DND-41 (cell line): Measurements from ENCODE around the gene SPRYD3.

Experiments used
- ATAC-seq: fragments of 200-7000 bp; cut with Tn5 transposase; 3 replicates; pipeline ENCODE4 v1.9.1; 2021; ENCODE audit warnings: low read depth; ENCODE audit not compliant: insufficient read depth
- DNase-seq: peaks from one replicate; pipeline ENCODE4 v3.0.0-alpha.2; 2020
- H2AFZ ChIP-seq: 2 replicates; pipeline ENCODE4 v1.6.0; 2012; ENCODE audit warnings: low read depth, low read length
- H3K27ac ChIP-seq: 2 replicates; pipeline ENCODE4 v1.5.1; 2012; ENCODE audit warnings: low read length, inconsistent platforms
- H3K27me3 ChIP-seq: fragments of 200-600 bp; sonication (generic); 2 replicates; pipeline ENCODE4 v1.6.0; 2012; ENCODE audit warnings: low read length, mild to moderate bottlenecking, inconsistent platforms; ENCODE audit not compliant: insufficient read depth, poor library complexity
- H3K36me3 ChIP-seq: 2 replicates; pipeline ENCODE4 v1.5.1; 2012; ENCODE audit warnings: low read length, inconsistent platforms; ENCODE audit not compliant: insufficient read depth
- H3K4me1 ChIP-seq: 2 replicates; pipeline ENCODE4 v1.5.1; 2012; ENCODE audit warnings: mild to moderate bottlenecking, low read length; ENCODE audit not compliant: insufficient read depth
- H3K4me2 ChIP-seq: 2 replicates; pipeline ENCODE4 v1.6.0; 2012; ENCODE audit warnings: mild to moderate bottlenecking, moderate library complexity, low read length, inconsistent platforms; ENCODE audit not compliant: insufficient read depth
- H3K4me3 ChIP-seq, 2 experiments: fragments of 200-600 bp in 1 of 2; shearing (Covaris generic) in 1 of 2; 2 replicates each; pipeline ENCODE4 v1.5.1; 2012 to 2016; ENCODE audit warnings: inconsistent platforms in 2 of 2, low read length in 2 of 2, mild to moderate bottlenecking in 2 of 2, low read depth in 1 of 2, moderate library complexity in 1 of 2
- H3K79me2 ChIP-seq: 2 replicates; pipeline ENCODE4 v1.6.0; 2012; ENCODE audit warnings: low read length, inconsistent platforms; ENCODE audit not compliant: insufficient read depth
- H3K9ac ChIP-seq: 2 replicates; pipeline ENCODE4 v1.6.0; 2012; ENCODE audit warnings: low read depth, mild to moderate bottlenecking, inconsistent platforms, low read length, moderate library complexity
- H3K9me3 ChIP-seq: 2 replicates; pipeline ENCODE4 v1.5.1; 2012; ENCODE audit warnings: low read length, moderate library complexity, mild to moderate bottlenecking, inconsistent platforms; ENCODE audit not compliant: insufficient read depth, severe bottlenecking
- H4K20me1 ChIP-seq: 2 replicates; pipeline ENCODE4 v1.6.0; 2012; ENCODE audit warnings: low read length; ENCODE audit not compliant: insufficient read depth
- EZH2 ChIP-seq: IDR thresholded peaks from 3 replicates; pipeline ENCODE4 v1.6.1; 2012; ENCODE audit warnings: borderline replicate concordance, low read depth, mild to moderate bottlenecking, moderate library complexity, low read length, inconsistent platforms; ENCODE audit not compliant: severe bottlenecking
- TF ChIP-seq, protein P1 (sequence below): IDR thresholded peaks from 2 replicates; pipeline ENCODE4 v1.5.1; 2012; ENCODE audit warnings: borderline replicate concordance, low read length, moderate library complexity, mild to moderate bottlenecking; ENCODE audit not compliant: poor library complexity, severe bottlenecking; ENCODE audit errors: extremely low read depth

Gene SPRYD3

DNA sequence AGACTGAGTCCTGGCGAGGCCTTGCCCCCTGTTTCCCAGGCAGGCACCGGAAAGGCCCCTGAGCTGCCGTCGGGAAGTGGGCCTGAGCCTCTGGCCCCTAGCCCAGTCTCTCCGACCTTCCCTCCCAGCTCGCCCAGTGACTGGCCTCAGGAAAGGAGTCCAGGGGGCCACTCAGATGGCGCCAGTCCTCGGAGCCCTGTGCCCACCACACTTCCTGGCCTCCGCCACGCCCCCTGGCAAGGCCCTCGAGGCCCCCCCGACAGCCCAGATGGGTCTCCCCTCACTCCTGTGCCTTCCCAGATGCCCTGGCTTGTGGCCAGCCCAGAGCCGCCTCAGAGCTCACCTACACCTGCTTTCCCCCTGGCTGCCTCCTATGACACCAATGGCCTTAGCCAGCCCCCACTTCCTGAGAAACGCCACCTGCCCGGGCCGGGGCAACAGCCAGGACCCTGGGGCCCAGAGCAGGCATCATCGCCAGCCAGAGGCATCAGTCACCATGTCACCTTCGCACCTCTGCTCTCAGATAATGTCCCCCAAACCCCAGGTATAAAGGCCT lies 18.4 kb downstream of the SPRYD3 start:
- H3K27me3 ChIP-seq = no peaks in the 10 kb centered on the region
- H3K79me2 ChIP-seq = no peaks in the 10 kb centered on the region
- H3K27ac ChIP-seq = no peak overlapping the region
- DNase-seq (no peak), ATAC-seq (no peak)
- H3K9me3 ChIP-seq = no peaks in the 10 kb centered on the region
- no peak for TF ChIP-seq EZH2
- TF ChIP-seq, protein P1, sequence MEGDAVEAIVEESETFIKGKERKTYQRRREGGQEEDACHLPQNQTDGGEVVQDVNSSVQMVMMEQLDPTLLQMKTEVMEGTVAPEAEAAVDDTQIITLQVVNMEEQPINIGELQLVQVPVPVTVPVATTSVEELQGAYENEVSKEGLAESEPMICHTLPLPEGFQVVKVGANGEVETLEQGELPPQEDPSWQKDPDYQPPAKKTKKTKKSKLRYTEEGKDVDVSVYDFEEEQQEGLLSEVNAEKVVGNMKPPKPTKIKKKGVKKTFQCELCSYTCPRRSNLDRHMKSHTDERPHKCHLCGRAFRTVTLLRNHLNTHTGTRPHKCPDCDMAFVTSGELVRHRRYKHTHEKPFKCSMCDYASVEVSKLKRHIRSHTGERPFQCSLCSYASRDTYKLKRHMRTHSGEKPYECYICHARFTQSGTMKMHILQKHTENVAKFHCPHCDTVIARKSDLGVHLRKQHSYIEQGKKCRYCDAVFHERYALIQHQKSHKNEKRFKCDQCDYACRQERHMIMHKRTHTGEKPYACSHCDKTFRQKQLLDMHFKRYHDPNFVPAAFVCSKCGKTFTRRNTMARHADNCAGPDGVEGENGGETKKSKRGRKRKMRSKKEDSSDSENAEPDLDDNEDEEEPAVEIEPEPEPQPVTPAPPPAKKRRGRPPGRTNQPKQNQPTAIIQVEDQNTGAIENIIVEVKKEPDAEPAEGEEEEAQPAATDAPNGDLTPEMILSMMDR = no peak
- H3K4me1 ChIP-seq = no peaks in the 10 kb centered on the region
- H2AFZ ChIP-seq = no peak overlapping the region
- H3K36me3 ChIP-seq = peaks cover 14% of the 10 kb centered on the region
- H3K4me2 ChIP-seq = no peak overlapping the region
- no peaks in the 10 kb centered on the region for H4K20me1 ChIP-seq
- no peak overlapping the region for H3K9ac ChIP-seq
- H3K4me3 ChIP-seq = no peak overlapping the region

DNA sequence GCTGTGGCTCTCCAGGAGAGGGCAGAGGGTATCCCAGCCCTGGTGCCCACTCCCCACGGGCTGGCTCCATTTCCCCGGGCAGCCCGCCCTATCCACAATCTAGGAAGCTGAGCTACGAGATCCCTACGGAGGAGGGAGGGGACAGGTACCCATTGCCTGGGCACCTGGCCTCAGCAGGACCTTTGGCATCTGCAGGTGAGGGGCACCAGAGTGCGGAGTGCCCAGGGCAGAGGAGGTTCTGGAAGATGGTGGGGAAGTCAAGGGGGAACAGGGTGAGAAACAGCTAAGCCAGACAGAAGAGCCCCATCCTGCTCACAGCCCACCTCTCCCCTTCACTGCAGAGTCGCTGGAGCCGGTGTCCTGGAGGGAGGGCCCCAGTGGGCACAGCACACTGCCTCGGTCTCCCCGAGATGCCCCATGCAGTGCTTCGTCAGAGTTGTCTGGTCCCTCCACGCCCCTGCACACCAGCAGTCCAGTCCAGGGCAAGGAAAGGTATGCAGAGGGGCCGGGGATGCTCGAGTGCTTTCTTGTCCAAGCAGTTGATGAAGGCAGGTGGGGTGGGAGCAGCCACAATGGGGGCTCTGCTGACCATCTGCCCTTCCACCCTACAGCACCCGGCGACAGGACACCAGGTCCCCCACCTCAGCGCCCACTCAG lies 19.0 kb downstream of the SPRYD3 start:
- H3K9me3 ChIP-seq = no peaks in the 10 kb centered on the region
- H4K20me1 ChIP-seq = no peaks in the 10 kb centered on the region
- no peak overlapping the region for H3K27ac ChIP-seq
- H3K27me3 ChIP-seq = no peaks in the 10 kb centered on the region
- no peak for TF ChIP-seq EZH2
- TF ChIP-seq, protein P1 = no peak
- H3K4me3 ChIP-seq = no peak overlapping the region
- no peak overlapping the region for H3K4me2 ChIP-seq
- H3K36me3 ChIP-seq = peaks cover 8% of the 10 kb centered on the region
- no peak overlapping the region for H3K9ac ChIP-seq
- ATAC-seq = no peak
- H2AFZ ChIP-seq = no peak overlapping the region
- no peak for DNase-seq
- H3K79me2 ChIP-seq = no peaks in the 10 kb centered on the region
- H3K4me1 ChIP-seq = no peaks in the 10 kb centered on the region

DNA sequence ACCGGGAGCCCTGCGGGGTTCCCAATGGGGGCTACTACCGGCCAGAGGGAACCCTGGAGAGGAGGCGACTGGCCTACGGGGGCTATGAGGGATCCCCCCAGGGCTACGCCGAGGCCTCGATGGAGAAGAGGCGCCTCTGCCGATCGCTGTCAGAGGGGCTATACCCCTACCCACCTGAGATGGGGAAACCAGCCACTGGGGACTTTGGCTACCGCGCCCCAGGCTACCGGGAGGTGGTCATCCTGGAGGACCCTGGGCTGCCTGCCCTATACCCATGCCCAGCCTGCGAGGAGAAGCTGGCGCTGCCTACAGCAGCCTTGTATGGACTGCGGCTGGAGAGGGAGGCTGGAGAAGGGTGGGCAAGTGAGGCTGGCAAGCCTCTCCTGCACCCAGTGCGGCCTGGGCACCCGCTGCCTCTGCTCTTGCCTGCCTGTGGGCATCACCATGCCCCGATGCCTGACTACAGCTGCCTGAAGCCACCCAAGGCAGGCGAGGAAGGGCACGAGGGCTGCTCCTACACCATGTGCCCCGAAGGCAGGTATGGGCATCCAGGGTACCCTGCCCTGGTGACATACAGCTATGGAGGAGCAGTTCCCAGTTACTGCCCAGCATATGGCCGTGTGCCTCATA lies 19.6 kb downstream of the SPRYD3 start:
- Histone ChIP-seq H3K9me3 (no peaks in the 10 kb centered on the region), H3K4me3 (no peak overlapping the region), H3K27ac (no peak overlapping the region), H3K4me2 (no peak overlapping the region), H2AFZ (no peak overlapping the region), H3K4me1 (no peaks in the 10 kb centered on the region), H3K36me3 (peaks cover 3% of the 10 kb centered on the region), H3K79me2 (no peaks in the 10 kb centered on the region), H3K27me3 (no peaks in the 10 kb centered on the region), H3K9ac (no peak overlapping the region), H4K20me1 (no peaks in the 10 kb centered on the region)
- ATAC-seq (no peak), DNase-seq (no peak)
- TF ChIP-seq, protein P1 = no peak
- TF ChIP-seq EZH2 = no peak
